GM18909 (cell line): Measurements from ENCODE around the gene IFI16.

Experiments used
- ATAC-seq: cut with Tn5 transposase; IDR thresholded peaks from one replicate; pipeline ENCODE4 v1.9.1; 2021; ENCODE audit warnings: mild to moderate bottlenecking; ENCODE audit not compliant: unreplicated experiment, poor library complexity

IFI16 gene

GRCh38 chr1:159009704-159010361 lies at the start of gene IFI16:
IFI16 (plus strand) TSS chr1:159009907; CDS start chr1:159014681, 4,774 bp downstream.
- ATAC-seq = peak; percentile 69

GRCh38 chr1:158961178-158961577 lies 48.5 kb upstream of the IFI16 start:
- no peak for ATAC-seq

- no peak for ATAC-seq
Observed at GRCh38 chr1:158962983-158963382, 46.7 kb upstream of the IFI16 start.

DNA sequence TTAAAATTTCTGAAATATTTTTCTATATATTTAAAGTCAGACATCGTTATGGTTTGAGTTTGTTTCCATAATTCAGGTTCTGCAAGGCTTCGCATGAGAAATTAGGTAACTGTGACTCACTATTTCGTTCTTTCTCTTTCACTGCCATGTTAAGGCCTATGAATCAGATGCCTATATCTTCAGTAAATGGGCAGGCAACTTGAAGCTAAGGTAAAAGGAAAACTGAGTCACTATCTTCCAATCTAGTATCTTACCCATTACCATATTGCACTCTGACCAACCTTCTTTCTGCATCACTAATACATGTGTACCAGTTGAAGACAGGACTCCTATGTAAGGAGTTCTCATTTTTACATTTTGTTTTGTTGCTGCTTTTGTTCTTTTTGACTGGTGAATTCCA lies 40.5 kb upstream of the IFI16 start:
- ATAC-seq = no peak

- ATAC-seq = no peak
Observed at GRCh38 chr1:158969855-158970254, 39.9 kb upstream of the IFI16 start.

DNA sequence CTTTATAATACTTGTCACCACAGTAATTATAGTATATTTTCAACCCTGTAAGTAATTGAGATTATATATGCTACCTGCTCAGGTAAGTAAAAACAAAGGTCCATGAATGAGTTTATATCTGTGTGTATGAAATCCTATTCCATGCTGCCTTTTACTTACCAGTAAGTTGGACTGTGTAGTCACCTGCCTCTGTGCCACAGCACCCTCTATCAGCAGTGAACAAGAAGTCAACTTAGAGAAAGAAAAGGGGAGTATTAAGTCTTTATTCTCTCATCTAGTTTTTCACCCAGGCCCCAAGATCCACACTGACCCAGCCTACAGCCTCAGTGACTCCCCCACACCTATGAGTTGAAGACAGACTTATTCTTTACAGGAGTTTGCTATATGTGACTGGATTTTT lies 36.9 kb upstream of the IFI16 start:
- ATAC-seq = no peak

- ATAC-seq = no peak
Observed at GRCh38 chr1:158976219-158976618, 33.5 kb upstream of the IFI16 start.

DNA sequence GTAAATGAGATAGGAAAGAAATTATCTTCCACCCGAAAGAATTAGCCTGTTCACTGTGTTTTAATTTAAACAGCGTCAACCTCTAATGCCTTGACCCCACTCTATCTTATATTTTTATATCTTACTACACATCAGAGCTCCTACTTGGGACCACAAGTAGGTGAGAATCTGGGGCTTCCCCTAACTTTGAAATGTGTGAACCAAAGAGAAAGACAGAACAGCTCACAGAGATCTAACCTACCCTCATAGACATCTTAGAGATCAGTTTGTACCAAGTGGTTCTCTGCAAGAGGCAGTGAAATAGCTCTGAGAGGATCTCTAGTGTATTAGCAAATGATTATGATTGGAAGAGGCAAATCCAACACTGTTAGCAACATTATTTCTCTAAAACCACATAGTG lies 31.0 kb upstream of the IFI16 start:
- ATAC-seq = no peak

DNA sequence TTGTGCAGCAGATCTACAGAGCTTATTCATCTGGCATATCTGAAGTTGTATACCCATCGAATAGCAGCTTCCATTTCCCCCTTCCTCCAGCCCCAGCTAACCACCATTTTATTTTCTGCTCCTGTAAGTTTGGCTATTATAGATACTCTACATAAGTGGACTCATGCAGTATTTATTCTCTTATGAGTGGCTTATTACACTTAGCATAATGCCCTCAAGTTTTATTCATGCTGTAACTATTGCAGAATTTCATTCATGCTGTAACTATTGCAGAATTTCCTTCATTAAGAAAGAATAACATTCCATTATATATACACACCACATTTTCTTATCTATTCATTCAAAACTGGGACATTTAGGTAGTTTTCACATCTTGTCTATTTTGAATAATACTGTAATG lies 30.5 kb upstream of the IFI16 start:
- no peak for ATAC-seq

DNA sequence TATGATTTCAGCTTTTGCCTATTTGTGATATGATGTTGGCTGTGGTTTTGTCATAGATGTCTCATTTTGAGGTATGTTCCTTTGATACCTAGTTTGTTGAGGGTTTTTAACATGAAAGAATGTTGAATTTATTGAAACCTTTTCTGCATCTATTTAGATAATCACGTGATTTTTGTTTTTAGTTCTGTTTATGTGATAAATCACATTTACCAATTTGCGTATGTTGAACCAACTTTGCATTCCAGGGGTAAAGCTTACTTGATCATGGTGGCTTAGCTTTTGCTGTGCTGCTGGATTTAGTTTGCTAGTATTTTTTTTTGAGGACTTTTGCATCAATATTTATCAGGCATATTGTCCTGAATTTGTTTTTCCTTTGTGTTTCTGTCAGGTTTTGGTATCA lies 26.5 kb upstream of the IFI16 start:
- no peak for ATAC-seq

- ATAC-seq = no peak
Observed at GRCh38 chr1:158984386-158984785, 25.3 kb upstream of the IFI16 start.

- no peak for ATAC-seq
Observed at GRCh38 chr1:158989424-158989823, 20.3 kb upstream of the IFI16 start.

DNA sequence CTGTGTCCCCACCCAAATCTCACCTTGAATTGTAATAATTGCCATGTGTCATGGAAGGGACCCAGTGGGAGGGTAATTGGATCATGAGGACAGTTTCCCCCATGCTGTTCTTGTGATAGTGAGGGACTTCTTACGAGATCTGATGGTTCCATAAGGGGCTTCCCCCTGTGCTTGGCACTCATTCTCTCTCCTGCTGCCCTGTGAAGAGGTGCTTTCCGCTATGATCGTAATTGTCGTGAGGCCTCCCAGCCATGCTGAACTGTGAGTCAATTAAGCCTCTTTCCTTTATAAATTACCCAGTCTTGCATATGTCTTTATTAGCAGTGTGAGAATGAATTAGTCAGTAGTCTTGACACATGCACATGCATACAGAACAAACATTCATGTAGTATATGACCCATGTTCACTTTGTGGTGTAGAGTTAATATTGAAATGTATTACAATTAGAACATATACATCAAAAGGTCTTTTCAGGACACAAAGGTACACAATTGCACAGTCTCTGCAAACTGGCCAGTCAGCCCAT lies 16.9 kb upstream of the IFI16 start:
- no peak for ATAC-seq

GRCh38 chr1:158996998-158997397 lies 12.7 kb upstream of the IFI16 start:
- ATAC-seq = no peak

DNA sequence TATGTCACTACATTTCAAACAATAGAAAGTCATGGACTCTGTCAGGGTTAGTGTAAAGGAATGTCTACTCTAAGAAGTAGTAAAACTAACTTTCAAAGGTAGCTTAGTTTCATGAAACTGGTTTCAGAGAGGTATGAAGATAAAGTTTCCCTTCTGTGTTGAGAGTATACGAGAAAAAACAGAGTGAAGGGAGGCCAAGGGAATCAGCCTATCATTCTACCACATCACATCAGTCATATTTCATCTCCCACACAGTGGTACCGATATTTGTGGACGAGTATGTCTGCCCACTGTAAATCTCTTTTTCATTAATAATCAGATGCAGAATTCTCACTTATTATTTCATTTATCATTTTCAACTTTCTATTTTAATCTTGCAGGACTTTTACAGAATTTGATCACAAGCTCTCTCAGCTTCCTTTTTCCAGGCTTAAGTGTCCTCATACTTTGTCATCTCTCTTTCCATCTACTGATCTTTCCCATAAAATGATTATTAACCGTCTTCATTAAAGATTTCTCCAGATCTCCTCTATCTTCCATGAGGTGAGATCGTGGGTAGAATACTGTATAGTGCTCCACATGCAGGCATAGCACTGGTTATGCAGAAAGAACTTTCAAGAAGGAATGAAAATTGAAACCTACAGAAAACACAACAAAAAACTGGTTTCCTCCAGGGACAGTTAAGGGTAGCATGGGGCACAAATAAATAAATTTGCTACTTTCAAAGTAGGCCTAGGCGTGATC lies 11.5 kb upstream of the IFI16 start:
- peak; percentile 28 for ATAC-seq

- ATAC-seq = peak; percentile 51
Observed at GRCh38 chr1:158998781-158999161, 10.9 kb upstream of the IFI16 start.

DNA sequence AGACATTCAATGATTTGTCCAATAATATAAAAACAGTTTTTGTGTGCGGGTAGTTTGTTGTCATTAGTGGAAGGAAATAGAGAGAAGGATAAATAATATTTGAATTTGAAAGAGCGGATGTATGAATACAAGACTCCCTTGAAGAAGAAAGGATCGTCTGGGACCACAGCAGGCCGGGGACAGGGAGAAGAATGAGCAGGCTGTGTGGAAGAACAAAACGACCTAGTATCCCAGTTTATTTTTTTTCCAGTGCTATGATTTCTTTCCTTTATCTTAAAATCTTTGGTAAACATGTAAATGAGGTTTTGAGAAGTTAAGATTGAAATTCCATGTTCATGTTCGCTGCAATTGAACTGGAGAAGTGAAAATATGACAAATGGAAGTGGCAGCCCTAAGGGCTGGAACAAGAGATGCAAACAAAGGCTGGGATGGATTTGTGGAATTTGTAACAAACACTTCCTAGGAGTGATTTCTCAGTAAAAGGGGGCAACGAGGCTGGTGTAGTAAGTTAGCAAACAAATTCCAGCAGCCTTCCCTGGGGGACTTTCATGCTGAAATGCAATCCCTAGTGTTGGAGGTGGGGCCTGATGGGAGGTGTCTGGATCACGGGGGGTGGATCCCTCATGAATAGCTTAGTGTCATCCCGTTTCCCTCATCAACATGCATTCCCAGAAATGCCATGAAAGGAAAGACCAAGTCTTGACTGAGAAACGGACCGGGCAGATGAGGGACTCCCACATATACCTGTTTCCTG lies 10.2 kb upstream of the IFI16 start:
- ATAC-seq = no peak

- no peak for ATAC-seq
Observed at GRCh38 chr1:159000070-159000409, 9.7 kb upstream of the IFI16 start.

- ATAC-seq = no peak
Observed at GRCh38 chr1:159000625-159001024, 9.1 kb upstream of the IFI16 start.

DNA sequence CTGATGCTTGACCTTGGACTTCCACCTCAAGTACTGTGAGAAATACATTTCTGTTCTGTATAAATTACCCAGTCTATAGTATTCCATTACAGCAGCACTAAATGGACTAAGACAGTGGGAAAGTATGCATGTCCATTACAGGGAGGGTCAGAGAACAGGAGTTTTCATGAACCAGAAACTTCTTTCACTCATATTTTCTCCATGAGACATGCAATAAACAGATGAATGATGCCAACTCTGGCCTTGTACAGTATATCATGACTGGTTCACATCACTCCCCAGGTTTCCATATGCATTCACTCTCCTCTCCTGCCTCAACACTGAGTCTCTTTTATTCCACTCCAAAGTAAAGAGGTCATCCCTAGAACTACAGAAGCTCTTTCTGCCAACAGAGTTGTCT lies 4.5 kb upstream of the IFI16 start:
- ATAC-seq = no peak

- ATAC-seq = no peak
Observed at GRCh38 chr1:159005676-159006075, 4.0 kb upstream of the IFI16 start.
